Endothelial cell of umbilical vein (primary cell): ENCODE measurements around the gene COX10.

Source experiments
- CTCF ChIP-seq, 2 donors: IDR thresholded peaks; 1 replicate in 1 of 2; 2 replicates in 1 of 2; pipeline ENCODE4 v1.5.1; 2011; ENCODE audit warnings: low read length in 2 of 2, mild to moderate bottlenecking in 2 of 2, moderate library complexity in 2 of 2, control low read depth in 1 of 2, inconsistent platforms in 1 of 2, low read depth in 1 of 2; ENCODE audit not compliant: insufficient read depth in 1 of 2; ENCODE audit errors: extremely low read depth in 1 of 2
- EZH2 ChIP-seq: IDR thresholded peaks from 2 replicates; pipeline ENCODE4 v1.6.1; 2012; ENCODE audit warnings: borderline replicate concordance, low read depth, mild to moderate bottlenecking, moderate library complexity, low read length, inconsistent platforms; ENCODE audit not compliant: severe bottlenecking
- POLR2A ChIP-seq: IDR thresholded peaks from 2 replicates; pipeline ENCODE4 v1.6.1; 2012; ENCODE audit warnings: low read depth, mild to moderate bottlenecking, control low read depth, low read length
- POLR2AphosphoS5 ChIP-seq: IDR thresholded peaks from 2 replicates; pipeline ENCODE4 v1.6.1; 2012; ENCODE audit warnings: low read depth, mild to moderate bottlenecking, control low read depth, low read length, moderate library complexity; ENCODE audit not compliant: insufficient read depth

- TF ChIP-seq EZH2: no peak
- TF ChIP-seq POLR2AphosphoS5: no peak
- no peak for TF ChIP-seq CTCF (IDR thresholded peaks at IDR 0.05; ENCODE audit: extremely low read depth in 1 of 2, insufficient read depth in 1 of 2, low read depth in 1 of 2, low read length in 2 of 2)
- no peak for TF ChIP-seq POLR2A
Measured at GRCh38 chr17:14125518-14126137, 56.3 kb downstream of the COX10 start.
